ENCODE measurements around the gene IGSF21.

IGSF21 gene

GRCh38 chr1:18384471-18384870, 276.9 kb downstream of the IGSF21 start:
- H3K9ac ChIP-seq (ENCODE audit: low read length): no peak overlapping the region

GRCh38 chr1:18385239-18385790, 277.7 kb downstream of the IGSF21 start:
- no peak overlapping the region for H3K27ac ChIP-seq (ENCODE audit: low read length)
- no peaks in the 10 kb centered on the region for H3K4me1 ChIP-seq (ENCODE audit: low read length)
- no peak overlapping the region for H3K4me3 ChIP-seq (ENCODE audit: low read length)
- H3K27me3 ChIP-seq (ENCODE audit: low read depth, low read length): no peaks in the 10 kb centered on the region
- H3K9ac ChIP-seq (ENCODE audit: low read length): no peak overlapping the region
- TF ChIP-seq CTCF (IDR thresholded peaks at IDR 0.05; ENCODE audit: low read depth, low read length) (no peak), EZH2phosphoT487 (IDR thresholded peaks at IDR 0.05; ENCODE audit: low read depth) (no peak)
- no peaks in the 10 kb centered on the region for H3K79me2 ChIP-seq (ENCODE audit: low read length)
- H2AFZ ChIP-seq (ENCODE audit: low read depth, low read length): no peak overlapping the region
- no peaks in the 10 kb centered on the region for H4K20me1 ChIP-seq (ENCODE audit: insufficient read depth, low read length)
- no peaks in the 10 kb centered on the region for H3K36me3 ChIP-seq (replicated peaks; ENCODE audit: low read depth, low read length)
- no peak overlapping the region for H3K4me2 ChIP-seq (ENCODE audit: low read length)
- no peaks in the 10 kb centered on the region for H3K9me3 ChIP-seq (ENCODE audit: insufficient read depth, low read length)

More at GRCh38 chr1:18384471-18384870, 276.9 kb downstream of the IGSF21 start:
- H3K4me3 ChIP-seq (ENCODE audit: low read length): no peak overlapping the region
- H3K27me3 ChIP-seq (ENCODE audit: low read depth, low read length): no peaks in the 10 kb centered on the region
- H3K4me2 ChIP-seq (ENCODE audit: low read length): no peak overlapping the region
- H3K27ac ChIP-seq (ENCODE audit: low read length): no peak overlapping the region
- no peak overlapping the region for H2AFZ ChIP-seq (ENCODE audit: low read depth, low read length)
- no peaks in the 10 kb centered on the region for H3K36me3 ChIP-seq (replicated peaks; ENCODE audit: low read depth, low read length)
- no peaks in the 10 kb centered on the region for H3K79me2 ChIP-seq (ENCODE audit: low read length)
- H3K4me1 ChIP-seq (ENCODE audit: low read length): no peaks in the 10 kb centered on the region
- TF ChIP-seq CTCF (IDR thresholded peaks at IDR 0.05; ENCODE audit: low read depth, low read length) (no peak), EZH2phosphoT487 (IDR thresholded peaks at IDR 0.05; ENCODE audit: low read depth) (no peak)
- no peaks in the 10 kb centered on the region for H4K20me1 ChIP-seq (ENCODE audit: insufficient read depth, low read length)
- H3K9me3 ChIP-seq (ENCODE audit: insufficient read depth, low read length): no peaks in the 10 kb centered on the region

GRCh38 chr1:18386591-18386990, 279.0 kb downstream of the IGSF21 start:
- Histone ChIP-seq H3K9ac (ENCODE audit: low read length) (no peak overlapping the region), H4K20me1 (ENCODE audit: insufficient read depth, low read length) (no peaks in the 10 kb centered on the region), H3K9me3 (ENCODE audit: insufficient read depth, low read length) (no peaks in the 10 kb centered on the region), H2AFZ (ENCODE audit: low read depth, low read length) (no peak overlapping the region), H3K79me2 (ENCODE audit: low read length) (no peaks in the 10 kb centered on the region), H3K27me3 (ENCODE audit: low read depth, low read length) (no peaks in the 10 kb centered on the region), H3K36me3 (replicated peaks; ENCODE audit: low read depth, low read length) (no peaks in the 10 kb centered on the region), H3K4me1 (ENCODE audit: low read length) (no peaks in the 10 kb centered on the region), H3K27ac (ENCODE audit: low read length) (no peak overlapping the region), H3K4me2 (ENCODE audit: low read length) (no peak overlapping the region), H3K4me3 (ENCODE audit: low read length) (no peak overlapping the region)
- TF ChIP-seq EZH2phosphoT487 (IDR thresholded peaks at IDR 0.05; ENCODE audit: low read depth) (no peak), CTCF (IDR thresholded peaks at IDR 0.05; ENCODE audit: low read depth, low read length) (no peak)

GRCh38 chr1:18387307-18387706, 279.7 kb downstream of the IGSF21 start:
- H3K9me3 ChIP-seq (ENCODE audit: insufficient read depth, low read length): no peaks in the 10 kb centered on the region
- H3K79me2 ChIP-seq (ENCODE audit: low read length): no peaks in the 10 kb centered on the region
- H3K4me3 ChIP-seq (ENCODE audit: low read length): no peak overlapping the region
- no peak overlapping the region for H3K9ac ChIP-seq (ENCODE audit: low read length)
- no peaks in the 10 kb centered on the region for H3K36me3 ChIP-seq (replicated peaks; ENCODE audit: low read depth, low read length)
- H4K20me1 ChIP-seq (ENCODE audit: insufficient read depth, low read length): no peaks in the 10 kb centered on the region
- TF ChIP-seq CTCF (IDR thresholded peaks at IDR 0.05; ENCODE audit: low read depth, low read length) (no peak), EZH2phosphoT487 (IDR thresholded peaks at IDR 0.05; ENCODE audit: low read depth) (no peak)
- no peak overlapping the region for H2AFZ ChIP-seq (ENCODE audit: low read depth, low read length)
- H3K4me1 ChIP-seq (ENCODE audit: low read length): no peaks in the 10 kb centered on the region
- no peak overlapping the region for H3K27ac ChIP-seq (ENCODE audit: low read length)
- no peaks in the 10 kb centered on the region for H3K27me3 ChIP-seq (ENCODE audit: low read depth, low read length)
- H3K4me2 ChIP-seq (ENCODE audit: low read length): no peak overlapping the region

Measured in OCI-LY3 (cell line).